Testis (tissue), 2 donors: ENCODE data around the gene MOB2.

Source experiments
- CTCF ChIP-seq, 3 experiments: fragments of 450-650 bp in 2 of 3; fragments of 200-600 bp in 1 of 3; sonication (generic) in 1 of 3; IDR thresholded peaks; one replicate each; pipeline ENCODE4 v1.5.1; 2016 to 2019; ENCODE audit warnings: antibody characterized with exemption in 3 of 3, mild to moderate bottlenecking in 2 of 3, moderate library complexity in 1 of 3
- POLR2A ChIP-seq: fragments of 450-650 bp; IDR thresholded peaks from one replicate; pipeline ENCODE4 v1.6.1; 2017; ENCODE audit warnings: antibody characterized with exemption, mild to moderate bottlenecking, moderate library complexity

GRCh38 chr11:1471736-1472135 lies 14.8 kb downstream of the MOB2 start:
- TF ChIP-seq CTCF (IDR thresholded peaks at IDR 0.05) (no peak), POLR2A (no peak)
